H1 (cell line): ENCODE measurements around the gene CTSW. TPM values are rescaled to one million over a fixed set of nuclear protein-coding genes. Genes with fewer than 3 reads are reported as not detected.

ENCODE experiments used
- CTCF ChIA-PET: fragments of 300-600 bp; sonication (Branson Sonifier 250); formaldehyde crosslinking; loops from one replicate; lab custom pipeline; 2021; ENCODE audit not compliant: partially characterized antibody; lab: Charles Lee
- POLR2A ChIA-PET: fragments of 300-600 bp; sonication (Branson Sonifier 250); formaldehyde crosslinking; loops from one replicate; lab custom pipeline; 2021; ENCODE audit warnings: inconsistent platforms; ENCODE audit not compliant: partially characterized antibody; lab: Charles Lee
- DNase-seq, 2 experiments: peaks; one replicate each; pipeline versions ENCODE4 v3.0.0 to v3.0.0-alpha.2; 2010 to 2022; ENCODE audit warnings: low spot score in 2 of 2, low read depth in 1 of 2, mixed read lengths in 1 of 2
- FAIRE-seq: peaks from 2 replicates; lab custom pipeline; 2011; peaks lifted over from hg19 to GRCh38; lab: Jason Lieb, UNC
- H2AFZ ChIP-seq: 2 replicates; pipeline ENCODE4 v1.8.1; 2012; ENCODE audit warnings: low read length, inconsistent platforms
- H2AK5ac ChIP-seq: 2 replicates; pipeline ENCODE4 v1.6.1; 2013; ENCODE audit warnings: low read depth, low read length
- H2BK120ac ChIP-seq: replicated peaks from 2 replicates; pipeline ENCODE3; 2013; ENCODE audit warnings: low read depth, low read length, inconsistent platforms
- H2BK12ac ChIP-seq: 2 replicates; pipeline ENCODE4 v1.6.1; 2013; ENCODE audit warnings: low read depth, low read length
- H2BK15ac ChIP-seq: 2 replicates; pipeline ENCODE4 v1.6.1; 2013; ENCODE audit warnings: low read length
- H2BK20ac ChIP-seq: 2 replicates; pipeline ENCODE4 v1.6.1; 2013; ENCODE audit warnings: low read length
- H2BK5ac ChIP-seq: 2 replicates; pipeline ENCODE4 v1.6.1; 2013; ENCODE audit warnings: low read depth, low read length
- H3K14ac ChIP-seq: 2 replicates; pipeline ENCODE4 v1.6.1; 2013; ENCODE audit warnings: inconsistent platforms; ENCODE audit not compliant: insufficient read length
- H3K18ac ChIP-seq: 2 replicates; pipeline ENCODE4 v1.6.1; 2013; ENCODE audit warnings: low read length; ENCODE audit errors: extremely low read depth
- H3K23ac ChIP-seq: 2 replicates; pipeline ENCODE4 v1.6.1; 2013; ENCODE audit warnings: inconsistent platforms; ENCODE audit not compliant: insufficient read length
- H3K23me2 ChIP-seq: 2 replicates; pipeline ENCODE4 v1.6.1; 2013; ENCODE audit warnings: low read depth, low read length
- H3K27ac ChIP-seq: 2 replicates; pipeline ENCODE4 v1.6.1; 2011; ENCODE audit warnings: low read depth, low read length, inconsistent platforms
- H3K27me3 ChIP-seq, 4 experiments: replicated peaks in 1 of 4; 1 replicate in 1 of 4; 2 replicates in 3 of 4; pipeline versions ENCODE4 v1.6.1 to v1.8.1; 2011 to 2013; ENCODE audit warnings: low read length in 3 of 4, mild to moderate bottlenecking in 3 of 4, inconsistent platforms in 2 of 4, mixed read lengths in 2 of 4, moderate library complexity in 1 of 4; ENCODE audit not compliant: control insufficient read depth in 3 of 4, insufficient read depth in 3 of 4; ENCODE audit errors: extremely low read depth in 1 of 4
- H3K36me3 ChIP-seq, 4 experiments: 2 replicates each; pipeline versions ENCODE4 v1.6.1 to v1.8.1; 2011 to 2013; ENCODE audit warnings: mild to moderate bottlenecking in 4 of 4, low read length in 3 of 4, moderate library complexity in 2 of 4, control low read depth in 1 of 4, inconsistent platforms in 1 of 4; ENCODE audit not compliant: insufficient read depth in 4 of 4, control insufficient read depth in 2 of 4
- H3K4ac ChIP-seq: replicated peaks from 2 replicates; pipeline ENCODE3; 2013; ENCODE audit warnings: low read length, low read depth, mixed read lengths, inconsistent platforms; ENCODE audit not compliant: insufficient read length
- H3K4me1 ChIP-seq, 4 experiments: replicated peaks in 1 of 4; 1 replicate in 1 of 4; 2 replicates in 3 of 4; pipeline versions ENCODE4 v1.6.1 to v1.8.1; 2011 to 2013; ENCODE audit warnings: low read length in 3 of 4, inconsistent platforms in 2 of 4, mixed read lengths in 1 of 4; ENCODE audit not compliant: insufficient read depth in 4 of 4, control insufficient read depth in 3 of 4
- H3K4me2 ChIP-seq, 2 experiments: 2 replicates each; pipeline versions ENCODE4 v1.6.1 to v1.8.1; 2011 to 2013; ENCODE audit warnings: low read depth in 2 of 2, low read length in 2 of 2, control low read depth in 1 of 2, inconsistent platforms in 1 of 2, mild to moderate bottlenecking in 1 of 2; ENCODE audit not compliant: insufficient read depth in 1 of 2
- H3K4me3 ChIP-seq, 4 experiments: fragments of 200-600, 300-600 bp in 1 of 4; sonication (generic), shearing (Covaris generic), sonication (Bioruptor Twin) in 1 of 4; 2 replicates each; pipeline versions ENCODE4 v1.5.1 to v1.8.1; 2011 to 2016; ENCODE audit warnings: low read length in 4 of 4, low read depth in 3 of 4, control low read depth in 2 of 4, inconsistent platforms in 2 of 4, mild to moderate bottlenecking in 2 of 4, mixed read lengths in 1 of 4, moderate library complexity in 1 of 4; ENCODE audit not compliant: insufficient read depth in 2 of 4; ENCODE audit errors: extremely low read depth in 1 of 4
- H3K56ac ChIP-seq: replicated peaks from 2 replicates; pipeline ENCODE3; 2013; ENCODE audit warnings: low read depth, mild to moderate bottlenecking, mixed read lengths, low read length, inconsistent platforms; ENCODE audit not compliant: insufficient read length
- H3K79me1 ChIP-seq: 2 replicates; pipeline ENCODE4 v1.6.1; 2013; ENCODE audit warnings: low read depth, low read length, control low read depth
- H3K79me2 ChIP-seq, 2 experiments: 2 replicates each; pipeline versions ENCODE4 v1.6.1 to v1.8.1; 2012 to 2013; ENCODE audit warnings: low read length in 2 of 2, mild to moderate bottlenecking in 2 of 2, inconsistent platforms in 1 of 2; ENCODE audit not compliant: insufficient read depth in 2 of 2, control insufficient read depth in 1 of 2
- H3K9ac ChIP-seq, 4 experiments: replicated peaks in 1 of 4; 1 replicate in 1 of 4; 2 replicates in 3 of 4; pipeline versions ENCODE4 v1.6.1 to v1.8.1; 2011 to 2013; ENCODE audit warnings: low read depth in 3 of 4, low read length in 3 of 4, control low read depth in 2 of 4, mild to moderate bottlenecking in 2 of 4, moderate library complexity in 2 of 4, inconsistent platforms in 1 of 4; ENCODE audit errors: extremely low read depth in 1 of 4
- H3K9me3 ChIP-seq, 2 experiments: 2 replicates each; pipeline versions ENCODE4 v1.6.1 to v1.8.1; 2012 to 2013; ENCODE audit warnings: mild to moderate bottlenecking in 2 of 2, moderate library complexity in 2 of 2, control low read depth in 1 of 2, inconsistent platforms in 1 of 2, low read depth in 1 of 2, low read length in 1 of 2, mixed read lengths in 1 of 2; ENCODE audit not compliant: insufficient read depth in 2 of 2
- H4K20me1 ChIP-seq, 2 experiments: replicated peaks in 1 of 2; 2 replicates each; pipeline versions ENCODE3 to v1.8.1; 2011 to 2013; ENCODE audit warnings: inconsistent platforms in 2 of 2, low read length in 2 of 2, mild to moderate bottlenecking in 1 of 2; ENCODE audit not compliant: insufficient read depth in 2 of 2, control insufficient read depth in 1 of 2
- H4K5ac ChIP-seq: 2 replicates; pipeline ENCODE4 v1.6.1; 2013; ENCODE audit warnings: low read length, low read depth, mixed read lengths, inconsistent platforms; ENCODE audit not compliant: insufficient read length
- H4K8ac ChIP-seq: 2 replicates; pipeline ENCODE4 v1.8.0; 2013; ENCODE audit warnings: mild to moderate bottlenecking, moderate library complexity, low read length, inconsistent platforms; ENCODE audit not compliant: insufficient read depth; ENCODE audit errors: extremely low read depth
- H4K91ac ChIP-seq: replicated peaks from 2 replicates; pipeline ENCODE3; 2013; ENCODE audit warnings: low read length, mixed read lengths, inconsistent platforms; ENCODE audit not compliant: insufficient read length
- EZH2 ChIP-seq: fragments of 200-600 bp; sonication (generic); IDR thresholded peaks from 2 replicates; pipeline ENCODE4 v1.7.1; 2012; ENCODE audit warnings: low read depth, mild to moderate bottlenecking, moderate library complexity, low read length, inconsistent platforms; ENCODE audit not compliant: severe bottlenecking
- GTF2F1 ChIP-seq: IDR thresholded peaks from 2 replicates; pipeline ENCODE4 v1.6.1; 2012; ENCODE audit warnings: low read depth, low read length, improper control_type of control experiment, borderline replicate concordance
- KDM1A ChIP-seq: fragments of 200-600, 300-600 bp; sonication (generic); IDR thresholded peaks from 2 replicates; pipeline ENCODE4 v1.7.1; 2016; ENCODE audit warnings: mild to moderate bottlenecking, low read length, borderline replicate concordance
- KDM4A ChIP-seq: IDR thresholded peaks from one replicate; pipeline ENCODE4 v1.7.1; 2012; ENCODE audit warnings: low read depth, mild to moderate bottlenecking, moderate library complexity, low read length, inconsistent platforms; ENCODE audit not compliant: severe bottlenecking
- SIRT6 ChIP-seq: IDR thresholded peaks from one replicate; pipeline ENCODE4 v1.7.1; 2012; ENCODE audit warnings: low read length, inconsistent platforms
- SP4 ChIP-seq: IDR thresholded peaks from 2 replicates; pipeline ENCODE4 v1.6.1; 2012; ENCODE audit warnings: low read length, inconsistent platforms
- TAF1 ChIP-seq: IDR thresholded peaks from 2 replicates; pipeline ENCODE4 v1.6.1; 2011; ENCODE audit warnings: mild to moderate bottlenecking, low read depth, low read length
- TAF7 ChIP-seq: optimal IDR thresholded peaks from 2 replicates; pipeline ENCODE3; 2011; ENCODE audit warnings: low read depth, mild to moderate bottlenecking, inconsistent platforms, low read length, moderate library complexity, borderline replicate concordance
- TBP ChIP-seq: IDR thresholded peaks from 2 replicates; pipeline ENCODE4 v1.6.1; 2011; ENCODE audit warnings: low read depth, low read length, improper control_type of control experiment
- TCF12 ChIP-seq: IDR thresholded peaks from 2 replicates; pipeline ENCODE4 v1.6.1; 2011; ENCODE audit warnings: low read depth, mild to moderate bottlenecking, low read length
- TEAD4 ChIP-seq: IDR thresholded peaks from 2 replicates; pipeline ENCODE4 v1.6.1; 2012; ENCODE audit warnings: low read depth, low read length, inconsistent platforms, mixed read lengths
- YY1 ChIP-seq: IDR thresholded peaks from 2 replicates; pipeline ENCODE4 v1.6.1; 2011; ENCODE audit warnings: low read depth, mild to moderate bottlenecking, low read length
- WGBS, 2 experiments: shearing (Covaris generic) in 1 of 2; methylation state at CpG; one replicate each; pipeline versions ENCODE4 v1.1.6 to v1.1.7; 2013 to 2015; ENCODE audit warnings: low lambda C conversion rate in 2 of 2, mixed read lengths in 2 of 2, inconsistent platforms in 1 of 2, low coverage in 1 of 2, missing lambda C conversion rate in 1 of 2; ENCODE audit not compliant: insufficient replicate concordance in 2 of 2, insufficient coverage in 1 of 2, insufficient read length in 1 of 2; ENCODE audit errors: extremely low coverage in 1 of 2, missing lambda C conversion rate in 1 of 2; 5-methylcytosine and 5-hydroxymethylcytosine counted together
- polyA plus RNA-seq, 7 experiments: library from polyadenylated mRNA; depleted of rRNA in 3 of 7; stranded (reverse) in 5 of 7; unstranded in 2 of 7; fragments of >200 nt in 5 of 7; fragments of 200-250 nt in 2 of 7; gene quantifications; 1 replicate in 5 of 7; 2 replicates in 1 of 7; 4 replicates in 1 of 7; pipeline versions ENCODE4 v1.2.1 to v1.2.3, GENCODE V29; 2011 to 2013; ENCODE audit warnings: missing spikeins in 2 of 7, mixed read lengths in 2 of 7
- total RNA-seq: library from RNA; stranded (reverse); fragmentation: NEBNext Ultra II Directional; extraction: Animal tissue kit (Norgen Biotek cat#: 25700); gene quantifications from 2 replicates; pipeline ENCODE4 v1.2.1, GENCODE V29; 2021

Gene CTSW
- total and polyA plus RNA-seq, 2 of the 8 experiments (the other 6 are each of a cell fraction or from before 2014, with no cell fraction given), result not detected

- H3K14ac ChIP-seq, result no peak within 1 kb of the TSS
- H4K91ac ChIP-seq, result peak within 1 kb of the TSS; percentile 77
- DNase-seq, result peak; percentile 93 to 96
- peak within 1 kb of the TSS; percentile 65 for H3K18ac ChIP-seq
- H2BK20ac ChIP-seq, result no peak within 1 kb of the TSS
- peak within 1 kb of the TSS; percentile 61; the same call in 1 of the 2 replicates for H2AK5ac ChIP-seq
- H3K4me3 ChIP-seq, result peak within 1 kb of the TSS; percentile 86 to 96 (median 91)
- H3K27me3 ChIP-seq, result no peaks in the 10 kb centered on the region
- peak within 1 kb of the TSS; percentile 87 to 90 (median 88) for H3K9ac ChIP-seq
- WGBS, 2 experiments, result 1% methylated on average over 53 of the region's 92 CpGs; no CpG with 5 or more reads in 1 of the 2 experiments
- ChIA-PET CTCF (interaction anchor here (0.7 to 9.9 kb wide), 7 partner anchors 9 to 88 kb away, joined by 3 to 191 read pairs (median 29); partner anchors contain the start of genes CCDC85B, CTSW and FIBP), POLR2A (interaction anchor here (0.6 to 39.7 kb wide), 29 partner anchors 2 to 243 kb away, joined by 3 to 1071 read pairs (median 4); partner anchors contain the start of genes AP5B1, CCDC85B, CFL1 and CTSW)
- H2BK15ac ChIP-seq, result no peak within 1 kb of the TSS
- peak within 1 kb of the TSS; percentile 95 for H2BK5ac ChIP-seq
- peak within 1 kb of the TSS; percentile 71 for H4K5ac ChIP-seq
- peaks cover 17 to 31% (median 26%) of the 10 kb centered on the region in 4 experiments for H3K36me3 ChIP-seq
- H3K27ac ChIP-seq, result peak within 1 kb of the TSS; percentile 82
- H3K79me2 ChIP-seq, result peaks cover 15 to 41% of the 10 kb centered on the region in 2 experiments
- no peak within 1 kb of the TSS for H3K23ac ChIP-seq
- H3K56ac ChIP-seq, result peak within 1 kb of the TSS; percentile 48
- peak within 1 kb of the TSS; percentile 95 to 97 for H3K4me2 ChIP-seq
- no peak within 1 kb of the TSS for H2BK12ac ChIP-seq
- peaks cover 0 to 15% (median 6%) of the 10 kb centered on the region in 4 experiments; a peak in 5 of 7 replicates for H3K4me1 ChIP-seq
- no peak for FAIRE-seq
- H2AFZ ChIP-seq, result peak within 1 kb of the TSS; percentile 65; the same call in 1 of the 2 replicates
- H2BK120ac ChIP-seq, result no peak within 1 kb of the TSS
- peaks cover 19% of the 10 kb centered on the region for H3K23me2 ChIP-seq
- peak within 1 kb of the TSS; percentile 63 for H3K4ac ChIP-seq
- H3K9me3 ChIP-seq, result no peaks in the 10 kb centered on the region
- peaks cover 27 to 29% of the 10 kb centered on the region in 2 experiments for H4K20me1 ChIP-seq
- peak within 1 kb of the TSS; percentile 95 for H4K8ac ChIP-seq
- H3K79me1 ChIP-seq, result peaks cover 20% of the 10 kb centered on the region
- TF ChIP-seq YY1 (peak; percentile 37; the same call in 1 of the 2 replicates), TEAD4 (peak; percentile 36; the same call in 1 of the 2 replicates), TAF1 (peak; percentile 100), KDM4A (peak; percentile 5), TCF12 (0 out of 2 replicates have a peak, but pooled peaks have one; percentile 23), SP4 (no peak), TAF7 (peak; percentile 99), KDM1A (no peak), SIRT6 (no peak), TBP (peak; percentile 98), EZH2 (no peak), GTF2F1 (peak; percentile 90)
Measured at GRCh38 chr11:65857853-65858680, 21.6 kb upstream of the CTSW start, which contains the start of gene CFL1. CFL1 (minus strand) TSS chr11:65858180; CDS start chr11:65858099, 81 bp downstream.
